Measurements from ENCODE around the gene RNF44. TPM values are rescaled to one million over a fixed set of nuclear protein-coding genes. Genes with fewer than 3 reads are reported as not detected.
A peak's percentile ranks its signal among the peaks of the same experiment; 100 is the strongest.

RNF44 gene
- total and polyA plus RNA-seq, 2 experiments from 2014 or later, result 2.1 to 2.9 TPM

DNA sequence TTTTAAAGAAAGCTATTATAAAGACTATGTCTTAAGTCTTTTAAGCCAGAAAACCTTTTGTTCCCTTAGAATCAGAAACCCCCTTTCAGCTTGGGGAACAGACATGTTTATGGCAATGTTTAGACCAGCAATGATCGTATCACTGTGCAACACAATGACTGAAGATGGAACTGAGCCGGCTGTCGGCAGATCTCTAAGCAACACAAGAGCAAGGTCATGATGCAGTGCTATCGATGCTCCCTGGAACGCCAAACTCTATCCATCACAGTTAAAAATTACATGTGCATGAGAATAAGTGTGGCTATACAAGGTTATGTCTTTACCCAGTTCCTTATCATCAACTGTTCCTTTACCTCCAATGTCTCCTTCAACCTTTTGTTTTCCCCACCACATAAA, 1.8 kb upstream of the RNF44 start:
- no peak overlapping the region for H3K27ac ChIP-seq
- H3K36me3 ChIP-seq (ENCODE audit: low read depth), result no peaks in the 10 kb centered on the region
- in situ Hi-C loops (cut with MboI), result no loop called here
- no peak overlapping the region for H3K9ac ChIP-seq
- no peak overlapping the region for H3K4me3 ChIP-seq
- H3K9me2 ChIP-seq (ENCODE audit: insufficient read depth), result no peaks in the 10 kb centered on the region
- H3K27me3 ChIP-seq (replicated peaks; ENCODE audit: insufficient read depth), result no peaks in the 10 kb centered on the region
- no peaks in the 10 kb centered on the region for H4K20me1 ChIP-seq (ENCODE audit: insufficient read depth)
- H2AFZ ChIP-seq, result no peak overlapping the region
- H3K4me2 ChIP-seq (ENCODE audit: unreplicated experiment), result no peak overlapping the region
- H3F3A ChIP-seq (ENCODE audit: insufficient read depth), result peaks cover 11% of the 10 kb centered on the region
- H3K79me2 ChIP-seq (ENCODE audit: insufficient read depth), result peaks cover 24% of the 10 kb centered on the region
- H3K9me3 ChIP-seq (ENCODE audit: low read depth), result no peaks in the 10 kb centered on the region
- no peak for DNase-seq
- TF ChIP-seq EZH2 (IDR thresholded peaks at IDR 0.05; ENCODE audit: insufficient read depth, poor library complexity, severe bottlenecking) (no peak), EZH2phosphoT487 (IDR thresholded peaks at IDR 0.05; ENCODE audit: insufficient read depth, low read depth) (no peak)
- WGBS, 2 experiments (ENCODE audit: low coverage in 1 of 2, low lambda C conversion rate in 2 of 2, missing lambda C conversion rate in 2 of 2), result 58 to 60% methylated on average over 5 of the region's 5 CpGs
- H3K4me1 ChIP-seq (ENCODE audit: insufficient read depth), result peaks cover 16% of the 10 kb centered on the region

DNA sequence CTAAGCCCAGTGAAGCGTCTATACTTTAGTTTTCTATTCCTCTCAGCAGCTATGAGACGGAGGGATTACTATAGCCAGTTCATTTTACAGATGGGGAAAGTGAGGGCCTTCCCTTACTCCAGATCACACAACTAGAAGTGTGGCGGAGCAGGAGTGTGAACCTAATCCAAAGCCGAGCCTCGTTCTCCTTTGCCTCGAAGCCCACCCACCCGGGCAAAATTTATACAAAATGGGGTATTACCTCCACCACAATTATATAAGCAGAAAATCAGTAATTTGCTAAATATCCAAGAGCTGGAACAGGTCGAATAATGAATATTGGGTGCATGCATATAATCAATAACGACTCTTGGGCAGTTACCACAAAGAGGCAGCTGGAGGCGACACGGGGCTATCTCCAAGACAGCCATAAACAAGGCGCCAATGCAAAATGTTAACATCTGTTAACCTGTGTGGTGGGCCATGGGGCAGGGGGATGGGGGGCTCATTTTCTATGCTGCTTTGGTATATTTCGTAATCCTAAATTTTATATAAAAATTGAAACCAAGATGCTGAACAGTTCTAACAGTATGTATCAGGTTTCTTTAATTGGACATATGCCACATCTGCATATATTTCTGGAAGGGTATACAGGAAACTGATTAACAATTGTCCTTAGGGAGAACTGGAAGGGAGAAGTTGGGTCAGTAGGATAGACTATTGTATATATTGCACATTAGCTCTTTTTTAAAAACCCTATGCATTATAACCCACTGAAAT, 1.2 kb upstream of the RNF44 start:
- H3K9ac ChIP-seq, result peak overlapping the region; percentile 45
- peaks cover 11% of the 10 kb centered on the region for H3F3A ChIP-seq (ENCODE audit: insufficient read depth)
- H3K27me3 ChIP-seq (replicated peaks; ENCODE audit: insufficient read depth), result no peaks in the 10 kb centered on the region
- peak; percentile 27 for DNase-seq
- H4K20me1 ChIP-seq (ENCODE audit: insufficient read depth), result no peaks in the 10 kb centered on the region
- peaks cover 30% of the 10 kb centered on the region for H3K79me2 ChIP-seq (ENCODE audit: insufficient read depth)
- in situ Hi-C loops (cut with MboI), result no loop called here
- H3K9me2 ChIP-seq (ENCODE audit: insufficient read depth), result no peaks in the 10 kb centered on the region
- 9 to 11% methylated on average over 13 of the region's 13 CpGs for WGBS, 2 experiments (ENCODE audit: low coverage in 1 of 2, low lambda C conversion rate in 2 of 2, missing lambda C conversion rate in 2 of 2)
- H3K27ac ChIP-seq, result peak overlapping the region; percentile 47
- H3K4me3 ChIP-seq, result peak overlapping the region; percentile 98
- H2AFZ ChIP-seq, result peak overlapping the region; percentile 86
- H3K36me3 ChIP-seq (ENCODE audit: low read depth), result no peaks in the 10 kb centered on the region
- H3K4me1 ChIP-seq (ENCODE audit: insufficient read depth), result peaks cover 11% of the 10 kb centered on the region
- peak overlapping the region; percentile 77 for H3K4me2 ChIP-seq (ENCODE audit: unreplicated experiment)
- H3K9me3 ChIP-seq (ENCODE audit: low read depth), result no peaks in the 10 kb centered on the region
- TF ChIP-seq EZH2 (IDR thresholded peaks at IDR 0.05; ENCODE audit: insufficient read depth, poor library complexity, severe bottlenecking), result no peak
- no peak for TF ChIP-seq EZH2phosphoT487 (IDR thresholded peaks at IDR 0.05; ENCODE audit: insufficient read depth, low read depth)

DNA sequence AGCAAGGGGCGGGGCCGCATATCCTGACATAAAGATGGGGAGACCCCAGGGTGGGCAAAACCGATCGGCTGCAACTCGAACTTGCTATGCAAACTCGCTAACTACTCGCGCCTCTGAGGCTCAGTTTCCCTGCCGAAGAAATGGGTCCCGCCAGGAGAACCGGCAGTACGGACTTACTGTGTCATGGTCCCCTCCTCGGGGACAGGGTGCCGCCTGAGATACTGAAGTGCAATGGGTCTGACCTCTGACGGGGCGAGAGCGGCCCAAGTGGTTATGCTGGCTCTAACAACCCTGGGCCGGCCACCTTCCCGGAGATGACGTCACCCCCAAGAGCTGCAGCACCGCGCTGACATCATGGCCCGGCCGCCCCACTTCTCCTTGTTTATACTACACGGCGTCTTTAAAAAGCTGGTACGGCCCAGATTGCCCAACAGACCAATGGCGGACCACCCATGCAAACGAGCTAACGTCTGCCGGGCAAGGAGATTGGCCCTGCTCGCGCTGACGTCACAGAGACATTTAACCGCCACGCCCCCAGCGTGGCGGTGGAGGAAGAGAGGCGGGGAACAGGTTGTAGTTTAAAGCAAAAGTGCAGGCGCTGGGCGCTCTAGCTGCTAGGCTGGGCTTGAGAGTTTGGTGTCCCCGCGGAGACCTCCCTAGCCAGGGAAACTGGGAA, 490 bp upstream of the RNF44 start:
- H2AFZ ChIP-seq, result peak overlapping the region; percentile 98
- peak overlapping the region; percentile 90 for H3K4me2 ChIP-seq (ENCODE audit: unreplicated experiment)
- in situ Hi-C loops (cut with MboI), result no loop called here
- WGBS, 2 experiments (ENCODE audit: low coverage in 1 of 2, low lambda C conversion rate in 2 of 2, missing lambda C conversion rate in 2 of 2), result 1% methylated on average over 40 to 43 of the region's 43 CpGs
- H3K4me1 ChIP-seq (ENCODE audit: insufficient read depth), result peaks cover 11% of the 10 kb centered on the region
- H3K79me2 ChIP-seq (ENCODE audit: insufficient read depth), result peaks cover 37% of the 10 kb centered on the region
- peak overlapping the region; percentile 90 for H3K27ac ChIP-seq
- no peaks in the 10 kb centered on the region for H3K9me2 ChIP-seq (ENCODE audit: insufficient read depth)
- no peaks in the 10 kb centered on the region for H3K36me3 ChIP-seq (ENCODE audit: low read depth)
- H3K9ac ChIP-seq, result peak overlapping the region; percentile 91
- no peaks in the 10 kb centered on the region for H3K27me3 ChIP-seq (replicated peaks; ENCODE audit: insufficient read depth)
- H3K9me3 ChIP-seq (ENCODE audit: low read depth), result no peaks in the 10 kb centered on the region
- H3F3A ChIP-seq (ENCODE audit: insufficient read depth), result peaks cover 11% of the 10 kb centered on the region
- peak; percentile 100 for DNase-seq
- TF ChIP-seq EZH2 (IDR thresholded peaks at IDR 0.05; ENCODE audit: insufficient read depth, poor library complexity, severe bottlenecking) (no peak), EZH2phosphoT487 (IDR thresholded peaks at IDR 0.05; ENCODE audit: insufficient read depth, low read depth) (no peak)
- no peaks in the 10 kb centered on the region for H4K20me1 ChIP-seq (ENCODE audit: insufficient read depth)
- H3K4me3 ChIP-seq, result peak overlapping the region; percentile 98

DNA sequence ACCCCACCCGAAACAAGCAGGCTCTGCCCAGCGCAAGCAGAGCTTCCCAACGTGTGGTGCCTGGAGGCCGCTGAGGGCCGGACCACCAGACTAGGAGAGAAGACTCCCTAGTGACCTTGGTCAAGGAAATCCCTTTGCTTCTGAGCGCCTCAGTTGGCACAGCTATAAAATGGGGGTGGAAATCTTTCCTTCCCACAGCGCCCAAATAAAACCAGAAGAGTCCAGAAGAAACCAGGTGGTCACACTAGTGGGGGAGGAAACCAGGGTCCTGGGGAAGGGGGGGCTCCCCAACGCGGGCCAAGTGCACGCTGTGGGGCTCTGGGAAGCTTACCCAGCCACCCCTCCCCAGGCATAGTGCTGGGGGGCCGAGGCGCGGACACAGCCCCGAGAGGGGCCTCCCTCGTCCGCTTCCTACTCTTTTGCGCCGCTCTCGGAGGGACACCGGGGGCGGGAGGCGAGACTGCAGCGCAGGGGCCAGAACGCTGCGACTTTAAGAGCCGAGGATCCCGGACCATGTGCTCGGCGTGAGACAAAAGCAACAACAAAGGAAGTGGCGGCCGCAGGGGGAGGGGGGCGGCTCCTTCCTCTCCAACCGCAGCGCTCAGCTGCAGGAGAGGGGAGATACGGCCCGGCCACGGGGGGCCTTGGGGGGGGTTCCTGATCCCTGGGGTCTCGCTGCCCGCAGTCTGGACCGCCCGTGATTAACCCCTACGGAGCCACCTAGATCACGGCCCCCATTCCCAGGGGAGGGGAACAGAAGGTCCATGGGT, 885 bp downstream of the RNF44 start:
- peak overlapping the region; percentile 98 for H2AFZ ChIP-seq

More for the DNA sequence above, 885 bp downstream of the RNF44 start:
- H3K4me2 ChIP-seq (ENCODE audit: unreplicated experiment), result peak overlapping the region; percentile 84
- H3K4me3 ChIP-seq, result peak overlapping the region; percentile 98
- no peaks in the 10 kb centered on the region for H3K9me2 ChIP-seq (ENCODE audit: insufficient read depth)
- in situ Hi-C loops (cut with MboI), result no loop called here
- H3K9ac ChIP-seq, result peak overlapping the region; percentile 91
- H4K20me1 ChIP-seq (ENCODE audit: insufficient read depth), result no peaks in the 10 kb centered on the region
- no peak for TF ChIP-seq EZH2phosphoT487 (IDR thresholded peaks at IDR 0.05; ENCODE audit: insufficient read depth, low read depth)
- no peak for TF ChIP-seq EZH2 (IDR thresholded peaks at IDR 0.05; ENCODE audit: insufficient read depth, poor library complexity, severe bottlenecking)
- 1 to 2% methylated on average over 33 to 42 of the region's 43 CpGs for WGBS, 2 experiments (ENCODE audit: low coverage in 1 of 2, low lambda C conversion rate in 2 of 2, missing lambda C conversion rate in 2 of 2)
- no peaks in the 10 kb centered on the region for H3K36me3 ChIP-seq (ENCODE audit: low read depth)
- peak; percentile 92 for DNase-seq
- H3K9me3 ChIP-seq (ENCODE audit: low read depth), result no peaks in the 10 kb centered on the region
- H3F3A ChIP-seq (ENCODE audit: insufficient read depth), result peaks cover 11% of the 10 kb centered on the region
- peaks cover 11% of the 10 kb centered on the region for H3K4me1 ChIP-seq (ENCODE audit: insufficient read depth)
- peaks cover 38% of the 10 kb centered on the region for H3K79me2 ChIP-seq (ENCODE audit: insufficient read depth)
- peak overlapping the region; percentile 90 for H3K27ac ChIP-seq
- no peaks in the 10 kb centered on the region for H3K27me3 ChIP-seq (replicated peaks; ENCODE audit: insufficient read depth)
